ENCODE measurements around the gene TARP.

TARP gene

GRCh38 chr7:38282081-38282480, 8.6 kb upstream of the TARP start:
- POLR2A ChIA-PET = interaction anchor here (0.7 kb wide), 1 partner anchor 19 kb away, joined by 3 read pairs; no protein-coding TSS in a partner anchor
- H3K9me3 ChIP-seq = no peaks in the 10 kb centered on the region

More at GRCh38 chr7:38282081-38282480, 8.6 kb upstream of the TARP start:
- no peak overlapping the region for H3K4me3 ChIP-seq (ENCODE audit: low read depth in 2 of 2, low read length in 1 of 2)
- no peak overlapping the region for H2AFZ ChIP-seq (ENCODE audit: low read depth)
- 48% methylated on average over 3 of the region's 3 CpGs for WGBS (ENCODE audit: low lambda C conversion rate)
- H3K36me3 ChIP-seq (replicated peaks in 1 of 2; ENCODE audit: control insufficient read depth in 1 of 2, insufficient read depth in 2 of 2, low read length in 1 of 2) = no peaks in the 10 kb centered on the region
- no peak overlapping the region for H3K4me2 ChIP-seq
- no peaks in the 10 kb centered on the region for H3K9me2 ChIP-seq
- H3K27me3 ChIP-seq (ENCODE audit: insufficient read depth) = 0 out of 2 replicates have a peak, but pooled peaks cover 5% of the 10 kb centered on the region
- DNase-seq = no peak
- H3K4me1 ChIP-seq (ENCODE audit: control insufficient read depth in 1 of 2, insufficient read depth in 2 of 2, low read depth in 1 of 2, low read length in 1 of 2) = no peaks in the 10 kb centered on the region; a peak in 1 of 4 replicates
- H3F3A ChIP-seq (replicated peaks; ENCODE audit: insufficient read depth) = no peaks in the 10 kb centered on the region
- no peaks in the 10 kb centered on the region for H4K20me1 ChIP-seq (ENCODE audit: insufficient read depth)
- no peak overlapping the region for H3K9ac ChIP-seq
- TF ChIP-seq RAD21 (IDR thresholded peaks at IDR 0.05; ENCODE audit: low read length) = no peak
- no peak for TF ChIP-seq REST (IDR thresholded peaks at IDR 0.05; ENCODE audit: low read depth, low read length)
- TF ChIP-seq JUND (IDR thresholded peaks at IDR 0.05) = no peak
- no peak for TF ChIP-seq IRF3 (IDR thresholded peaks at IDR 0.05; ENCODE audit: low read depth, low read length)
- TF ChIP-seq NRF1 (IDR thresholded peaks at IDR 0.05; ENCODE audit: low read depth, low read length) = no peak
- no peak for TF ChIP-seq TCF12 (IDR thresholded peaks at IDR 0.05)
- no peak for TF ChIP-seq CHD2 (IDR thresholded peaks at IDR 0.05; ENCODE audit: low read length, partially characterized antibody)
- TF ChIP-seq FOXJ3 (CRISPR knock-in tag; IDR thresholded peaks at IDR 0.05) = no peak
- TF ChIP-seq MXI1 (IDR thresholded peaks at IDR 0.05; ENCODE audit: low read depth, low read length) = no peak
- no peak for TF ChIP-seq GABPA (IDR thresholded peaks at IDR 0.05; ENCODE audit: low read depth)
- TF ChIP-seq PBX3 (IDR thresholded peaks at IDR 0.05) = no peak
- no peak for TF ChIP-seq GATA2 (CRISPR knock-in tag; IDR thresholded peaks at IDR 0.05)
- CTCF ChIA-PET = interaction anchor here (1.4 to 2.6 kb wide), 6 partner anchors 11 to 87 kb away, joined by 4 to 11 read pairs (median 8); no protein-coding TSS in a partner anchor
- no peaks in the 10 kb centered on the region for H3K79me2 ChIP-seq (ENCODE audit: insufficient read depth)
- no peak overlapping the region for H3K27ac ChIP-seq (ENCODE audit: low read depth in 2 of 2, low read length in 1 of 2)
